GM12872 (cell line): ENCODE results near the gene ULK4.

Experiments
- CTCF ChIP-seq: IDR thresholded peaks from 3 replicates; pipeline ENCODE4 v1.5.1; 2011; ENCODE audit warnings: low read depth, mild to moderate bottlenecking, low read length, moderate library complexity; ENCODE audit not compliant: insufficient read depth

ULK4 gene

DNA sequence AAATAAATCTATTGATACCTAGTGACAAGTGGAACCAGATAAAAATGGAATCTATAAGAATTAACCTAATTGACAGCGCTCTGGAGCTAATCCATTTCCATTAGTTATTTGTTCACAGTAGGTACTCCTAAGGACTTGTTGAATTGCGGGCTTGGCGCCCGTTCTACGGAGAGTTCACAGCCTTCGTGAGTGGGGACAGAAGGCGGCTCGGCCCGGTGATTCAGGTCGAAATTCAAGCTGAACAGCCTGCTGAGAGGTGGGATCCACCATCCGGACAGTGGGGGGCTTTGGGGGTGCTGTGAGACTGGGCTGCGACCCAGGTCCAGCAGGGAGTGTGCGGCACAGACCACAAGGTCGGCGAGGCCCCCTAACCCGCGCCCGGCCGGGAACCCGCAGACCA lies 763.4 kb downstream of the ULK4 start:
- no peak for TF ChIP-seq CTCF

DNA sequence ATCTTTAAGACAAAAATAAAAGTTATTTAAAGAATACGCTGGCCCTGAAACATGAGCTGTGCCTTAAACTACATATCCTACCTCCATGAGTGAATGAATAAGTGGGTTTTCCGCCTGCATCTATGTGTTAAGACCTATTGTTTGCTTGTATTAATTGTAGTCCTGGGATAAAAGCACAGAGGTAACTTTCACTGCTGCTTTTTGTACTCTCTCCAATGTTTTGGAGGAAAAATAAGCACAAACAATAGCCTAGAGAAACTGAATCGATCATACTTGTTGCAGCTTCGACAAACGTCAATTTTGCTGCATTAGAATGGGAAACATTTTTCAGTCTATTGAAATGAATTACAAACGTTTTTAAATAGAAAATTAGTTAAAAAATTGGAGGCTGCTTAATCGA lies 763.9 kb downstream of the ULK4 start:
- TF ChIP-seq CTCF = no peak
